ENCODE measurements around the gene HDAC11.

Gene HDAC11

DNA sequence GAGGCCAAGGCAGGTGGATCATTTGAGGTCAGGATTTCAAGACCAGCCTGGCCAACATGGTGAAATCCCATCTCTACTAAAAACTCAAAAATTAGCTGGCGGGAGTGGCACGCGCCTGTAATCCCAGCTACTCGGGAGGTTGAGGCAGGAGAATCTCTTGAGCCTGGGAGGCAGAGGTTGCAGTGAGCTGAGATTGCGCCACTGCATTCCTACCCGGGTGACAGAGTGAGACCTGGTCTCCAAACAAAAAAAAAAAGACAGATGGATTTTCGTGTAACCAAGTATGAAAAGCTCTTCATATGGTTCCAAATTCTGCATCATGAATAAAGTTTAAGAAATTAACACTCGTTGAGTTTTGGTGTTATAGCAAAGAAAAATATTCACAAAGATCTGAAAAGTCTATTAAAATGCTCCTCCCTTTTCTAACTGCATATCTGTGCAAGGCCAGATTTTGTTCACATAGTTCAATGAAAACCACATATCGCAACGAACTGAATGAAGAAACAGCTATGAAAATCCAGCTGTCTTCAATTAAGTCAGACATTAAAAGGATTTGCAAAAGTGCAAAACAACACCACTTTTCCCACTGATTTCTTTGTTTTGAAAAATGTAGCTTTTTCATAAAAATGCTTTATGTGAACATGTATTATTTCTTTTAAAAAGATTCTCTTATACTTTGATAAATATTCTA, 45.0 kb downstream of the HDAC11 start:
- no peak for DNase-seq (ENCODE audit: low spot score)

DNA sequence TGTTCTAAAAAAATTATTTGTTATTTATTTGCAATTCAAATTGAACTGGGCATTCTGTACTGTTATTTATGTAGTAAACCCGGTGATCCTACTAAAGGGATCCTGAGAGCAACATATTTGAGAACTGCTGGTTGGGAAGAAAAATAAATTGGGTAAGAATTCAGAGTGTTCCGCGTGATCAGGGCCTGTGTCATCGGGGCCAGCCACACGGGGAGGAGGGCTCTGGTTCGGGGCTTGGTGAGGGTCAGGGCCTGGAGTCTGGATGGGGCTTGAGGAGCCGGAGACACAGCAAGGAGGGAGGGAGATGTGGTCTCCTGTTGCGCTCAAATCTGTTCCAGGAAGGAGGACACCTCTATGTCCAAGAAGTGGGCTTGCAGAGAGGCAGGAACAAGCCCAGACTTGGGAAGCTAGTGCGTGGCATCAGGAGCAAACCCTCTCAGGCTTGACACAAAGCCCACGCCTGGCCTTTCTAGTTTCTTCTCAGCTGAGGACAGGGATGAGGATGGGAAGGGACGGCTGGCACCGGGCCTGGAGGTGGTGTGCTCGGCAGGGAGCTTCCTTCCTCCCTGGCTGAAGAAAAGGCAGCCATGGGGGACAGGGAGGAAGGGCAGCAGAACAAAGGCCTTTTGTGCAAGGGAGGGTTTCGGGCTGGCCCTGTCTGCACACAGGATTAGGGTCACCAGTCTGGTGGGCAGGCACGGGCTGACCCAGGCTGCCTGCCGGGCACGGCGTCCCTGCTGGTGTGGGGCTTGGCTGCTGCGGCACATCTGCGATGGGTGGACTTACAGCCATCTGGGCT, 45.9 kb downstream of the HDAC11 start:
- DNase-seq (ENCODE audit: low spot score), result no peak

DNA sequence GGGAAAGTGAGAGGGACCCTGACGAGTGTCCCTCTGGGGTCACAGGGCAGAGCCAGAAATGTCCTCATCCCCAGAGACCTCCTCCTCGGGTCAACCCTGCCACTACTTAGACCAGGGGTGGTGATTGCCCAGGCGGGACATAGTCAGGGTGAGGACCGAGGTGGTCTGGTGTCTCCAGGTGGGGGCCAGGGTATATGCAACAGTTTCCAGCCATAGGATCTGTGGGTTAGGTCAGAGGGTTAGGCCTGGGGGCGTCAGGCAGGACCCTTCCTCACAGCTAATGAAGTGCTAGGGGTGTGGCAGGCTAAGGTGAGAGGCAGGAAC, 46.5 kb downstream of the HDAC11 start:
- no peak for DNase-seq (ENCODE audit: low spot score)

DNA sequence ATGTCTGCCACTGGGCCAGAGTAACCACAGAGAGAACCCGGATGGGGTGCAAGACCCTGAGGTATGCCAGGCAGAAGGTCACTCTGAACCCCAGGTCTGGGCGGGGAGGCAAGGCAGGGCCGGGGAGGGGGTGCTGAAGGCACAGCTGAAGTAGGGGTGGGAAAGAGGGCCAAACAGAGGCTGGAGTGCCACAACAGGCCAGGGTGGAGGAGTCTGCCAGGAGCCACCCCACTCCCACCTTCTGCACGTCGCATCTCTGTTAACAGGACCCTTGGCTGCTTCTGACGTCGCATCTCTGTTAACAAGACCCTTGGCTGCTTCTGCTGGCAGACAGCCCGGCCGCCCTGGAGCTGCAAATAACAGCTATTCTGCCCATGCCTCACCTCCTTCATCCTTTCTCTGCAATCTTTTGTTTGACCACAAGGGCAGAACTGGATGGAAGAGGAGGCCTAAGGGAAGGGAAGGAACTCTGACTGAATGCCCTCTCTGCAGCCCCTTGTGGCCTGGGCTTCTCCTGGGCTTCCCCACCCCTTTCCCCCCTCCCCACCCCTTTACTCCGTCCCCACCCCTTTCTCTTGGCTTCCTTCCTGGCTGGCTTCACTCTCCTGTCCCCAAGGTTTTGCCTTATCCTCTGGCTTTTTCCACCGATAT, 48.2 kb downstream of the HDAC11 start:
- no peak for DNase-seq (ENCODE audit: low spot score)

DNA sequence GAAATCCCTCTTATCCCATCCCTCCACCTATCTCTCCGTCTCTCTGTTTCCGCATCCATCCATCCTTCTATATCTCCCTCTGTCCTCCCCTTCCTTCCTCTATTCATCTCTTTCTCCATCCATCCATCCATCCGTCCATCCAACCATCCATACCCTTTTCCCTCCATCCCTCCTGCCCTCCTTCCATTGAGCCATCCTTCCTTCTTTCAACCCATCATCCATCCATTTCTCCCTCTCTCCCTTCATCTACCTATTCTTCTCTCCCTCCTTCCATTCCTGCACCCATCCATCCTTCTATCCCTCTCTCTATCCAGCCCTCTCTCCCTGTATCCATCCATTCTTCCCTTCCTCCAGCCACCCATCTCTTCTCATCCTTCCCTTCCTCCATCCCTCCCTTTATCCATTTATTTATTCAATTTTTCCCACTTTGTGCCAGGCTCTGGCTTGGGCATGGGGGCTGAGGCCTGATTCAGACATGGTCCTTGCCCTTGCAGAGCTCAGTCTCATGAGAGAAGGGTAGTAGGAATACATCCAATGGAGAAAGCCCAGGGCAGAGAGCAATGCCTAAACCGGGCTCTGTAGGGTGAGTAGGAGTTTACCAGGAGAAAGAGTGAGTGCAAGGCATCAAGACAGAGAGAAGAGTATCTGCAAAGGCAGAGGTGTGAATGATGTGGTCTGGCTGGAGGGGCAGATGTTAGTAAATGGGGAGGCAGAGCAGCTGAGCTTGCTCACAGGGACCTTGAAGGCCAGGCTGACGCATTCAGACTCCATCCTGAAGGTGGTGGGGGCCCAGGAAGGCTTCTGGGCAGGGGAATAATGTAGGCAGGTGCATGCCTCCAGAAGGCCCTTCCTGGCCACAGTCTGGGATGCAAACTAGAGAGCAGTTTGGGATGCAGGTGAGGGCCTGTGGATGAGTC, 49.3 kb downstream of the HDAC11 start:
- DNase-seq (ENCODE audit: low spot score), result no peak

DNA sequence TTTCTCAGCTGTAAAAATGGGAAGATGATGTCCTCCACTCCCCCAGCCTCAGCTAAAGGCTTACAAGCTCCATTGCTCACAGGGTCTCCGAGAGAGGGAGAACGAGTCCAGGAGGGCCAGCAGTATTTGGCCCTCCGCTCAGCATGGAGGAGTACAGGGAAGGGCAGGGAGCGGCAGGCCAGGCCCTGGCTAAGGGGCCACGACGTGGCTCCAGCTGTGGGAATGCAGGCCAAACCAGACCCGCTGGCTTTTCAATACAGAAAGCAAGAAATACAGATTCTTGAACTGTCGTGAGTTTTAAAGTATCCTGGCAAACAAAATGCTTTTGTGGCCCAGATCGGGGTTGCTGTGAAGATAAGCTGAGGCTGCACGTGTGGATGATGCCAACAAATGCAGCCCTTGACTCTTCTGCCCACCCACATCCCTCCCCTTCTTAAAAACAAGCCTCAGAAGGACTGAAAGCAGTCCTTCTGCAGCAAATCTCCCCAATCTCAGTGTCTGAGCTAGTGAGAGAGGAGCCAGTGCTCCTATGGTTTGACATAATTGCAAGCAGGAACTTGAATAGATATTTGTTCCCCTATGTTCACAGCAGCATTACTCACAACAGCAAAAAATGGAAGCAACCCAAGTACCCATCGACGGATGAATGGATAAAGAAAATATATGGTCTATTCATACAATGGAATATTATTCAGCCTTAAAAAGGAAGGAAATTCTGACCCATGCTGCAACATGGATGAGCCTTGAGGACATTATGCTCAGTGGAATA, 50.3 kb downstream of the HDAC11 start:
- no peak for DNase-seq (ENCODE audit: low spot score)

DNA sequence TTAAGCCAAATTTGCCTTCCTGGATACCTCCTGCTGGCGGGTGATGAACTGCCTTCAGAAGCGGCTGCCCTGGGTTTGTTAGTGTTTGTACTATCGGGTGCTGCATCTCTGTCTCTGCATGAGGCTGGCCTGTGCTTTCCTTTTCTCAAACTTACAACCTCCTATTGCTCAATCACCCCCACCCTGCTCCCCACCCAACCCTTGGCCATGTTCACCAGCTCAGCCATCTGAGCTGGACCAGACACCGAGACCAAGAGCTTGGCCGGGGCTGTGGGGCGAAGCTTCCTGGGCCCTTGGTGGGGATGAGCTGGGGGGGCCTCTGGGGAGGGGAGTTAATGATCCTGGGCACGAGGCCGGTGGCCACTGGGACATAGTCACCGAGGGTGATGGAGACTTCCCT, 52.0 kb downstream of the HDAC11 start:
- no peak for DNase-seq (ENCODE audit: low spot score)

DNA sequence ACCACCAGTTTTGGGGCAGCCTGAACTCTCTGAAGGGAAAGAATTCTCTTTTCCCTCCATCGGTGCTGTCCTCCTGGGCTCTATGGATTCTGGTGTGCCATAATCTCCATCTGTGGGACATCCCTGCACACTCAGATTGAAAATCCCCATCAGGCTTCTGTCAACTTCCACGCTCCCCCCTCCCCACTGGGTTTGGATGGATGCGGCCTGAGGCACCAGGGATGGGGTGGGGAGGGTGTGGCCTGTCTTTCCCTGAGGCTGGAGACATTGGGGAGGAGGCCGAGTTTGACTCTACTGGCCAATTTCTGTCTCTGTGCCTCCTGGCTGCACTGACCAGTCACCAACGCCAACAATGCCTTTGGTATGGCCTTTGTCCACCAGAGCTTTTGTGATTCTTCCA, 52.5 kb downstream of the HDAC11 start:
- no peak for DNase-seq (ENCODE audit: low spot score)

DNA sequence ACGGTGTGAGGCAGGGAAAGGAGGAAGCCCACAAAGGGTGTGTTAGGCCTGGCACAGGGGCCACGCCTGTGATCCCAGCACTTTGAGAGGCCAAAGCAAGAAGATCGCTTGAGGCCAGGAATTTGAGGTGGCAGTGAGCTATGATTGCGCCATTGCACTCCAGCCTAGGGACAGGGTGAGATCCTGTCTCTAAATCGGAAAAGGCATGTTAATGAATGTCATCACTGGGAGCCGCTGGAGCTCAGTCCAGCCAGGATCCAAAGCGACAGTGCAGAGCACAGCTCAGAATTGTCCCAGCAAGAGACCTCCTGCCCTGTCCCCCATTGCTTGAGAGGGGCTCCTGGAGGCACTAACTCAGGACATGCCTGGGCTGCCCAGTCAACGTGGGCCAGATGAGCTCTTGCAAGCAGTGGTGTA, 53.8 kb downstream of the HDAC11 start:
- DNase-seq (ENCODE audit: low spot score), result no peak

DNA sequence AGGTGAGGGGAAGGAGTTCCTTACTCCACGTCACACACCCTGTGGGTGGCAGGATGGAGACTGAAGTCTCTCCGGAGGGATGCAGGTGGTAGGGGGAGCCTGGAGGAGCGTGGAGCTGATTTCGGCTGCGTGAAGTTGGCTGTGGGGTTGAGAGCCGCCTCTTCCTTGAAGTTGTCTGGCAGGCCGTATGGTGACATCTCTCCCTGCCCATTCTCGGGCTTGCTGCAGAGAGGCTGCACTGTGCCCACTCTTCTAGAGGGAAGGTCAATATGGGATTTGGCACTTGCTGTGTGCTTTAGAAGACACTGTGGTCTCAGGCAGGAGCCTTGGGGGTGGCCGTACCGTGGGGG, 55.4 kb downstream of the HDAC11 start:
- DNase-seq (ENCODE audit: low spot score), result no peak

DNA sequence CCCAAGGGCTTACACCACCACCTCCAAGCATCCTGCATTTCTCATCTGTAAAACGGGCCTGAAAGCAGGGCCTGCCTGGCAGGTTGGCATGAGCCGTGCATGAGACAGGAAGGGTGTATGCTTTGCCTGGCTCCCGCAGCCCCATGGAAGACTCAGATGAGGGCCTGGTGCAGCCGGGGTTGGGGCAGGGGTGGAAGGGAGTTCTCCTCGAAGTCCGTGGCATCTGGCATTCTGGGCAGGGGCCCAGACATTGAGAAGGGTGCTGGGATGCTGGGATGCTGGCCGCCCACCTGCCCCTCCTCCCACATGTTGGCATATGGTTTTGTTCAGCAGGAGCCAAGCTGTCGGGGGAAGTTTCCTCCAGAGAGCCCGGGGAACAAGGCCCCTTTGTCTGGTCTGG, 55.8 kb downstream of the HDAC11 start:
- peak; percentile 24 for DNase-seq (ENCODE audit: low spot score)

DNA sequence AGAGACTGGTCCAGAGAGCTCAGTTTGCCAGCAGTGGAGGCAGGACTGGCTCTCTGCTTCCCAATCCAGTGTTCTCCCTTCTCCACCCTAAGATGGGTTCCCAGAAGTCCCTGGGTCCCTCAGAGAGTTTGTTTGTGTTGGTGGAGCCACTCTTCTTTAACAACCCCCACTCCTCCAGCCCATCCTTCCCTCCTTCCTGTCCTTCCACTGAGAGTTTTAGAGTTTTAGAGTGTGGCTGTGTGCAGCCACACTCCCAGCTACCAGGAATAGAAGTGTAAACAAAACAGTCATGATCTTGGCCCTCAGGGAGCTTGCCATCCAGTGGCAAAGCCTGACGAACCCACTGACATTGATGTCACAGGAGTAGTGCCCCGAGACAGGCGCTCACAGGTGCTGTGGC, 56.3 kb downstream of the HDAC11 start:
- no peak for DNase-seq (ENCODE audit: low spot score)

DNA sequence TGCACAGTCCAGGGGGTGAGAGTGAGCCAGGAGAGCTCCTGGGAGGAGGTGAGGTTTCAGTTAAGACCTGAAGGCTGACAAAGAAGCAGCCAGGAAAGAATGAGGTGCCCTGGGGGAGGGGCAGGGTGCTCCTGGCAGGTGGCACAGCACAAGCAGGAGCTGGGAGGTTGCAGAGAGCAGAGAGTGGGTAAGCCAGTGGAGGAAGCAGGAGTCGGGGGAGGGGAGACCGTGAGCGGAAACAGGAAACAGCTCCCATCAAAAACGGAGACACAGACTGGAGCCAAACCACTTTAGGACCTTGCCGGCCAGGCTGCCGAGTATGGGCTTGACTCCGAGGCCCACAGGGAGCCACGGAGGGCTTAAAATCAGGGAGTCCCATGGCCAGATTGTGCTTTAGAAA, 56.7 kb downstream of the HDAC11 start:
- DNase-seq (ENCODE audit: low spot score), result no peak

DNA sequence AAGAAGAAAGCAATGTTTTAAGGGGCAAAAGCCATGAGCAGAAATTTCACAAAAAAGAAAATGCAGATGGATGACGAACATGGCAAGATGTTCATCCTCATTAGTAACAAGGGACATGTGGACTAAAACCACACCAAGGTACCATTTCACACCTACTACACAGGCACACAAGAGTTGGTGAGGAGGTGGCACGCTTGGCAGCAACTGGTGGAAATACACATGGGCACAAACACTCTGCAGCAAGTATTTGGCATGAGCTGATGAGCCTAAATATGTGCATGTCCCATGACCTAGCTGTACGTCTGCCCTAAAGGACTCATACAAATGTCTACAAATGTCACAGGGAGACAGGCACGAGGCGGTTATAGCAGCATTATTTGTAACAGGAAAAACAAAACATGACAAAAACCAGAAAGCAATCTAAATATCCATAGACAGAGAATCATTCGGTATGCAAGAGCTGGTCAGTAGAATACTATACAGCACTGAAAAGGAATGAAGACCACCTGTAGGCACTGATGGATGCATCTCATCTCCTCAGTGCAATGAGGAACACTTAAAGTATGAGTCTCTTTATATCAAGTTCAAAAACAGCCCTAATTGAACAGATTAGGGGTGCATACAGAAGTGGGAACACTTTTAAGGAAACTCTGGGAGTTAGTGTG, 57.3 kb downstream of the HDAC11 start:
- DNase-seq (ENCODE audit: low spot score), result no peak

DNA sequence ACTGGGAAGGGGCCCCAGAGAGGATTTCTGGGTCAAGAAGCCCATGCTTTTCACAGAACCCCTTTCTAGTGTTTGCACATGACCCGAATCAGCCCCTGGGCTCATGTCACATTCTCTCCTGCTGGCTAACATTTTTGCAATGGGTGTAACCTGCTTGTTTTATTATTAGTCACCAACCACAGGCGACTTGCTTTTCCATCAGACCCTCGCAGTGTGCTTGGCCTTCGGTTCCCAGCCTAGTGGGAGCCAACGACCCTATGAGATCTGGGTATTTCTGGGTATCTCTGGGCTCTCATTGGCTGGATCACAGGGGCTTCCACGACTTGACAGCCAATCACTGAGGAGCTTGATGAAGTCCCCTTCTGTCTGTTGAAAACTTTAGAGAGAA, 57.8 kb downstream of the HDAC11 start:
- no peak for DNase-seq (ENCODE audit: low spot score)

DNA sequence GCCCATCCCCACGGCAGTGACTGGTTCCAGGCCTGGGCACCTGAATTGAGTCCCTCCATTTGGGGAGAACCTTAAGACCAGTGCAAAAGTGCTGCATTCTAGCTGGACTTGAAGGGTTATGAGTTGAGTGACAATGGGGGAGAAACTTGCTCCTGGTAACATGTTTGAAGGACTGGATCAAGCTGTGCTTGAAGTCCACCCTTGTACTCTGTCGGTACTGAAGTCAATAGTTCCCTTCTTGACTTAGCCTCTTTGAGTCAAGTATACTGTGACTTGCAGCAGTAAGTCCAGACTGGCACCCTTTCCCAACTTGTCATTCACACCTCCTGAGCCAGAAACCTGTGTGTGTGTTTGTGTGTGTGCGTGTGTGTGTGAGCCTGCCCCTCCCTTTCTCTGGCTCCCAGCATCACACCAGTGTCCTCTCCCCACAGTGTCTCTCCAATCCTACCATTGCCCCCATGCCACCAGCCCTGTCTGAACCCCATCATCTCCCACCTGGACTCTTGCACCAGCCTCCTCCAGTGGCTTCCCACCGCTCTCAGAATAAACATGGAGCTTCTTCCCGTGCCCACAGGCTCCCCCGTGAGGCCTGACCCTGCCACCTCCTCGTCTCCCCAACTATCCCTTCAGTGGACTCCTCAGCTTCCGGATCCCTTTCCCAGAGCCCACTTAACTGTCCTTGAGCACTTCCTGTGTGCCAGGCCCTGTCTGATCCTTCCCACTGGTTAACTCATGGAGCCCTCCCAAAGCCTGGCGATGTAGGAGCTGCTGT, 58.6 kb downstream of the HDAC11 start:
- no peak for DNase-seq (ENCODE audit: low spot score)

DNA sequence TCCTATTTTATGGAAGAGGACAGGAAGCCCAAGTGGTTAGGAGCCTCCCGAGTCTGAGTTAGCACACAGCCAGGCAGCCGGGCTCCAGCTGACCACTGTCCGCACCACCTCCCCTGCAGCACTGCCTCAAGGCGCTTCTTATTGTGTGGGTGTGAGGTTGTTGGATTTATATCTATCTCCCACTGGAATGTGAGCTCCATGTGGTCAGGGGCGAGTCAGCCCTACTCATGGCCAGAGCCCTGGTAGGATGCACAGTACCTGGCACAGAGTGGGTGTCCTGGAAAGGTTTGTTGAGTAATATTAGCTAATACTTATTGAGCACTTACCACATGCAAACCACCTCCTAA, 59.2 kb downstream of the HDAC11 start:
- DNase-seq (ENCODE audit: low spot score), result no peak

DNA sequence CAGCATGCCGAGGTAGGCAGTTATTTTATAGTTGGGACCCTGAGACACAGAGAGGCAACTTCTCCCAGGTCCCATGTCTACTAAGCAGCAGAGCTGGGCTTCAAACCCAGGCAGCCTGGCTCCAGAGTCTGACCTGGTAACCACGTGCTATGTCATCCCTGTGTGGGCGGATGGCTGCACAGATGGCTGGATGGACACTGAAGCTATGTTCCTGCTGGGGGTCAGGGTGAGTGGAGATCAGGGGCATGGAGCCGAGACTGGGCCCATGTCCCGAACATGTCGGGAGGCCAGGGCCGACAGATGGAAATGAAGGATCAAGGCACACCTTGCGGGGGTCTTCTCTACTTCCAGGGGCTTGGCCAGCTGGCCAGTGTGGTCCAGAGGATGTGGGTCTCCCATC, 59.6 kb downstream of the HDAC11 start:
- no peak for DNase-seq (ENCODE audit: low spot score)

DNA sequence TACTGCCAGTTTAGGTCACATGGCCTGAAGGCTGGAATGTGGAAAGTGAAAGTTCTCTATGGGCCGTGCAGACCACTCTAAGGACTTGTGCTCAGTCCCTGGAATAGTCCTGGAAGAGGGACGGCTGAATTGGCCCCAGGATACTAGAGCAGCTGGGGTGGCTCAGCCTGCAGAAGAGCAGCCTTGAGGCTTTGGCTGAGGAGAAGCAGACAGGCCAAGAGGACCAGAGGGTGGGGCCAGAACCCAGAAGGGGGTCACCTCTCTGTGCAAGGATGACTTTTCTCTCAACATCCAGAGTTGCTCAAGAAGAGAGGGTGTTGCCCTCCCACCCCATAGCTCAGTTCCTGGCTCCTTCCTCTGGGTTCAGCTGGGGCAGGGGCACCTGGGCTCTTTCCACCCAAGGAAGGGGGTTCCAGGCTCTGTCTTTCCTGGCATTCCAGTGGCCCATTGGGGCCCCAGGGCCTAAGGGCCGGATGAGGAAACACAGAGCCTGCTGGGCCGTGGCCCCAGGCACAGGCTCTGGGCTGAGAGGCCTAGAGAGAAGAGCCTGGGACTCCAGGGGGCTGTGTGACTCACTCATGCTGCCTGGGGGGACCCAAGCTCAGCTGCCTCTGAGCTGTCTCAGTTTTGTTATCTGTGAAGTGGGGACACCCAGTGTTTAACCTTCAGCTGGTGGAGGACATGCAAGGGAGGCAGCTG, 60.3 kb downstream of the HDAC11 start:
- no peak for DNase-seq (ENCODE audit: low spot score)

DNA sequence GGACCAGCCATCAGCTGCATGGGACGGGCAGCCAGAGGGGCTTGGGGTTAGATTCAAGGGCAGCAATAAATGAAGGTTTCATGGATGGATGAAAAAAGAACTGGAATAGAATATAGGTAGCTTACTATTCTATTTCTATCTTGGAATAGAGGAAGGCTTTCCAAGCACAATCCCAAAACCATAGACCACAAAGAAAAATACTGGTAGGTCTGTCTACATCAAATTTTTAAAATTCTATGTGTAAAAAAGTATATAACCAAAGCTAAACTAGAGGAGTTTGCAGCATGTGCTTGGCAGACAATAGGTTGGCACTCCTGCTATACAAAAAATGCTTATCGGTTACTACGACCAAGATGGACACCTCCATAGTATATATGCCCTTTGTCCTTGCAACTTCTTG, 61.6 kb downstream of the HDAC11 start:
- DNase-seq (ENCODE audit: low spot score), result no peak

All from putamen (tissue), 1 donor.